ENCODE results near the gene SLCO2A1.

SLCO2A1 gene

DNA sequence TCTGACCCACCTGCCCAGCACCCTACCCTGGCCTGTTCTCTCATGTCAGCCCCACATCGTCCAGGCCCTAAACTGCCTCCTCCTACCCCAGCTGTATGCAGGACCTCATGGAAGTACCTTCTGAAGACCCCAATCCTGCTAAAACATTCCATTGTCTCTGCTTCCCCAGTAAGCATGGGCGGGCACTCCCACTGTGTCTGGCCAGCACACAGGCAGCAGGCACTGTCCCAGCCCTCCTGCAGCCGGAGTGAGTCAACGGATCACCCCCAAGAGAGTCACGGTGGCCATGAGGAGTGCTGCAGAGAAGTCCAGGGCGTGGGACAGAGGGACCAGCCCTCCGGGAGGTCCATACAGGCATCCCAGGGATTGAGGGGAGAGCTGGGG, 36.4 kb upstream of the SLCO2A1 start:
- no peaks in the 10 kb centered on the region for H3K4me1 ChIP-seq (ENCODE audit: control insufficient read depth in 1 of 2, insufficient read depth in 1 of 2, low read depth in 1 of 2, low read length in 1 of 2)
- no peaks in the 10 kb centered on the region for H3K36me3 ChIP-seq
- no peak overlapping the region for H3K27ac ChIP-seq
- no peak overlapping the region for H3K4me3 ChIP-seq (ENCODE audit: low read depth in 1 of 2, low read length in 1 of 2)
- no peaks in the 10 kb centered on the region for H3K9me3 ChIP-seq
- TF ChIP-seq, protein P1, sequence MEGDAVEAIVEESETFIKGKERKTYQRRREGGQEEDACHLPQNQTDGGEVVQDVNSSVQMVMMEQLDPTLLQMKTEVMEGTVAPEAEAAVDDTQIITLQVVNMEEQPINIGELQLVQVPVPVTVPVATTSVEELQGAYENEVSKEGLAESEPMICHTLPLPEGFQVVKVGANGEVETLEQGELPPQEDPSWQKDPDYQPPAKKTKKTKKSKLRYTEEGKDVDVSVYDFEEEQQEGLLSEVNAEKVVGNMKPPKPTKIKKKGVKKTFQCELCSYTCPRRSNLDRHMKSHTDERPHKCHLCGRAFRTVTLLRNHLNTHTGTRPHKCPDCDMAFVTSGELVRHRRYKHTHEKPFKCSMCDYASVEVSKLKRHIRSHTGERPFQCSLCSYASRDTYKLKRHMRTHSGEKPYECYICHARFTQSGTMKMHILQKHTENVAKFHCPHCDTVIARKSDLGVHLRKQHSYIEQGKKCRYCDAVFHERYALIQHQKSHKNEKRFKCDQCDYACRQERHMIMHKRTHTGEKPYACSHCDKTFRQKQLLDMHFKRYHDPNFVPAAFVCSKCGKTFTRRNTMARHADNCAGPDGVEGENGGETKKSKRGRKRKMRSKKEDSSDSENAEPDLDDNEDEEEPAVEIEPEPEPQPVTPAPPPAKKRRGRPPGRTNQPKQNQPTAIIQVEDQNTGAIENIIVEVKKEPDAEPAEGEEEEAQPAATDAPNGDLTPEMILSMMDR (IDR thresholded peaks at IDR 0.05), result no peak
- no peaks in the 10 kb centered on the region for H3K27me3 ChIP-seq

DNA sequence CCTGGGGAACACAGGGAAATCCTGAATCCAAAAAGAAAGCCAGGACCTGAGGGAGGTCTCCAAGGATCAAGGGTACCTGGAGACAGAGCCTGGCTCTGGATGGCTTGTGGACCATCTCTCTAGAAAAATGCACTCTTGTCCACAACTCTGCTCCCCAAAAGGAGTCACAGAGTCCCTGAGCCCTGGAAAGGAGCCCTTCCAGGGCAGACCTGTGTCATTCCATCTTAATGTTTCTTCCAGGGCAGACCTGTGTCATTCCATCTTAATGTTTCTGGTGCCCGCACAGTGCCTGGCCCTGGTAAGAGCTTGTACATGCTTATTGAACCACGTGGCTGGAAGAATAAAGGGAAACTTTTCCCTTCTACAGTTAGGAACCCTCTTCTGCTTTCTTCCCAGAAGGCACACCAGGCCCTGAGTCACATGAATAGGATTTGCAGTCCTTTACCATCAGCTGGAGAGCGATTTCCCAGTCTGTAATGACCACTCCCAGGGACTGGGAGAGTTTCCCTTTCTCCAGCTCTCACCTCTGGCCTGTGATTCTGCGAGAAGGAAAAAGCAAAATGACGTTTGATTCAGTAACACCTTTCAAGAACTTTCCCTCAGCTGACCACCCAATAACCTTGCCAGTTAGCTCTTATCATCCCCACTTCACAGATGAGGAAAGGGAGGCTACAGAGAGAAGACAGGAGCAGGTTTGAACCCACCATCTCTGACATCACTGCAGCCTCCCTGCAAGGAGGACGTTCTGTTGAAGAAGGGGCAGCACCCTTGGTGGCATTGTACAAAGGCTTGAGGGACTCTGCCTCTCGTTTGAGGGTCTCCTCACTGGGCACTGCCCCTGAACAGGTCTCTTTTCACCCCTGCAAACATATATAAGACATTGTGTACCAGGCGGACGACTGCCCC, 35.8 kb upstream of the SLCO2A1 start:
- no peaks in the 10 kb centered on the region for H3K9me3 ChIP-seq
- H3K27ac ChIP-seq, result no peak overlapping the region
- H3K36me3 ChIP-seq, result no peaks in the 10 kb centered on the region
- TF ChIP-seq, protein P1 (IDR thresholded peaks at IDR 0.05), result no peak
- H3K27me3 ChIP-seq, result no peaks in the 10 kb centered on the region
- no peaks in the 10 kb centered on the region for H3K4me1 ChIP-seq (ENCODE audit: control insufficient read depth in 1 of 2, insufficient read depth in 1 of 2, low read depth in 1 of 2, low read length in 1 of 2)
- H3K4me3 ChIP-seq (ENCODE audit: low read depth in 1 of 2, low read length in 1 of 2), result no peak overlapping the region

DNA sequence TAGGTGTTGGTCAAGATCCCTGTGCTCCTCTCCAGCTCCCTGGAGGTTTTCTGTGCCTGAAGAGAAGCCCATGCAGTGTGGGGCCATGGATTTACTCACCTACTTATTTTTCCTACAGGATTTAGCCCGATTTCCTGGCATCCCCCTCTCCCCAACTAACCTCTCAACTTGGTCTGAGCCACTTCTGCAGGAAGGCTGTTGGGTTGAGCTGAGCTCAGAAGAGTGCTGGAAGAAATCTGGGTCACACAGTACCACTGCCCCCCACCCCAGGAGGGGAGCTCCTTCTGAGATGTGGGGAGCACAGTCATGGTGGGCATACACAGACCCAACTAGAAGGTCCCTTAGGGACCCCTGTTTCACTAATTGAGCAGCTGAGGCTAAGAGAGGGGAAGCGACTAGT, 34.4 kb upstream of the SLCO2A1 start:
- no peaks in the 10 kb centered on the region for H3K4me1 ChIP-seq (ENCODE audit: control insufficient read depth in 1 of 2, insufficient read depth in 1 of 2, low read depth in 1 of 2, low read length in 1 of 2)
- H3K36me3 ChIP-seq, result no peaks in the 10 kb centered on the region
- no peak overlapping the region for H3K4me3 ChIP-seq (ENCODE audit: low read depth in 1 of 2, low read length in 1 of 2)
- H3K9me3 ChIP-seq, result no peaks in the 10 kb centered on the region
- TF ChIP-seq, protein P1 (IDR thresholded peaks at IDR 0.05), result no peak
- H3K27me3 ChIP-seq, result no peaks in the 10 kb centered on the region
- no peak overlapping the region for H3K27ac ChIP-seq

DNA sequence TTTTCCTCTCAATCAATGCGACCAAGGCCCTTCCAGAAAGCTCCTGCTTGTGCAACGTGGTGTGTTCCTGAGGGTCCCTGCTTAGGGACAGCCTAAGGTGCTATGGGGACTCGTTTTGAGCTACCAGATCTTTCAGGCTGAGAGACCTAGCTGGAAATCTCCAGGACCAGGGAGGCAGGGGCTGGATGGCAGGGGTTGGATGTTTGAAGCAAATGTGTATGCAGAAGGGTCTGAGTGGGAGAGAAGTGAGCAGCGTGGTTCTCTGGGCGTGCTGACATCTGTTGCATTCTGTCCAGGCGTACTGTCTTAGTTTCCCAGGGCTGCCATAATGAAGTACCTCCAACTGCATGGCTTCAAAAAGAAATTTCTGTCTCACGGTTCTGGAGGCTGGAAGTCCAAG, 31.7 kb upstream of the SLCO2A1 start:
- Histone ChIP-seq H3K27ac (no peak overlapping the region), H3K9me3 (no peaks in the 10 kb centered on the region), H3K4me3 (ENCODE audit: low read depth in 1 of 2, low read length in 1 of 2) (no peak overlapping the region), H3K27me3 (no peaks in the 10 kb centered on the region), H3K4me1 (ENCODE audit: control insufficient read depth in 1 of 2, insufficient read depth in 1 of 2, low read depth in 1 of 2, low read length in 1 of 2) (no peaks in the 10 kb centered on the region), H3K36me3 (no peaks in the 10 kb centered on the region)
- TF ChIP-seq, protein P1 (IDR thresholded peaks at IDR 0.05), result no peak

DNA sequence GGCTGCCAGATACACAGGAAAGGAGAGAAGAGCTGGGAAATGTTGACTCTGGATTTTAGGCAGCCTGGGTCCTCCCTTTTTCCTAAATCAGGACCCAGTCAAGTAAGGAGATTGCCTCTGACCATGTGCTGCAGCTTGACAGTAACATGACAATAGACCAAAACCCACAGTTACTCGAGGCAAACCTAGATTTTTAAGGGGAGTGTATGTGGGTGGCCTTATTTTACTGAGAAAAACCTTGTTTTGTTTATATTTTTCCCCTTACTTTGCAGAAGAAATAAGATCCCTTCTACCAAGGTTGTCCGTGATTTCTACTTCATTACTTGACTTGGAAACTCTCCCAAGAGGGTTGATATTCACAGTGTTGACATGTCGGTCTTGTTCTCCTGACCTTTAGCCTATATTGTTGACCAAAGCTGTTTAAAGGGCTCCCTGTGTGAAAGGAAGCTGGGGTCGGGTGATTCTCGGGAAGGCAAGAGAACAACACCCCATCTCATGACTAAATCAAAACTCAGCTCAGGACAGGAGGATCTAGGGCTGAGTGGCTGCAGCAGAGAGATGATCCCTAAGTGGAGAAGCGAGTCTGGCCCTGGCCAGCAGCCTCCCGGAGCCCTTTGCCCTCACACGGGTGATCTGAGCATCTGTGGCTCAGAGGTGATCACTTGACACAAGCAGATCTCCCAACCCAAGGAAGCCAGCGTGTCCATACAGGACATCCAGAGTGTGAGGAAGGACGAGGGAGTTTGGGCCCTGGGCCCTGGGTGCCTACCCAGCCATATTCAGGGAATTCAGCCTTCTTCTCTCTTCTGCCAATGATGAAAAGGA, 31.0 kb upstream of the SLCO2A1 start:
- H3K9me3 ChIP-seq, result no peaks in the 10 kb centered on the region
- H3K27ac ChIP-seq, result no peak overlapping the region
- no peaks in the 10 kb centered on the region for H3K36me3 ChIP-seq
- no peaks in the 10 kb centered on the region for H3K4me1 ChIP-seq (ENCODE audit: control insufficient read depth in 1 of 2, insufficient read depth in 1 of 2, low read depth in 1 of 2, low read length in 1 of 2)
- TF ChIP-seq, protein P1 (IDR thresholded peaks at IDR 0.05), result no peak
- H3K4me3 ChIP-seq (ENCODE audit: low read depth in 1 of 2, low read length in 1 of 2), result no peak overlapping the region
- no peaks in the 10 kb centered on the region for H3K27me3 ChIP-seq

Measured in neutrophil (primary cell).